Measurements from ENCODE around the gene FGF2.

FGF2 gene

DNA sequence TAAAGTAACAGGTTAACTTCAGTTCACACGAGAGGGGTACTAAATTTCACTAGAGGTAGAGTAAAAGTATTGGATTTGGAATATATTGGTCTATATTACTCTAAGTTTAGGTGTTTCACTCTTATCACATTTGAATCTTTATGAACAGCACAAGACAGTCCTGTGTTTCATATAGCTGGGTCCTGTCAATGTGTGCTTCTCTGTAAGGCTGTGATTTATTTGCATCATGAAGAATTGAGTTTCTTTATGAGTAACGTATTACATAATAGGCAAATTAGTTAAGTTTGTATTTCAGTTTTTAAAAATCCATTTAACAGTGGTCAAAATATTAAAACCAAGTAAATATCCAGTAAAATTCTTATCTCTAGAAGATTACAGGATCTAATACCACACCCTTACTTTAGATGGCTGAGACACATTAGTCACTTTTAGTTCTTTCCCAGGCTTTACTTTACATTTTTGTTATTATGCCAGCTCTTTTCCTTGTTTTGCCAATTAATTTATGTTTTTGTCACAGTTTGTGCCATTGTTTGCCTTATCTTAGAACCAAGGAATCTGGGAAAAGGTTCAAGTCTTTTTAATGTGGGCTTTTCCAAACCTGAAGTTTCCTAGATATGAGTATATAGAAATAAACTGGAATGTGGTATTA, 63.6 kb downstream of the FGF2 start:
- no peak for DNase-seq (ENCODE audit: low read depth)
- TF ChIP-seq, protein P1, sequence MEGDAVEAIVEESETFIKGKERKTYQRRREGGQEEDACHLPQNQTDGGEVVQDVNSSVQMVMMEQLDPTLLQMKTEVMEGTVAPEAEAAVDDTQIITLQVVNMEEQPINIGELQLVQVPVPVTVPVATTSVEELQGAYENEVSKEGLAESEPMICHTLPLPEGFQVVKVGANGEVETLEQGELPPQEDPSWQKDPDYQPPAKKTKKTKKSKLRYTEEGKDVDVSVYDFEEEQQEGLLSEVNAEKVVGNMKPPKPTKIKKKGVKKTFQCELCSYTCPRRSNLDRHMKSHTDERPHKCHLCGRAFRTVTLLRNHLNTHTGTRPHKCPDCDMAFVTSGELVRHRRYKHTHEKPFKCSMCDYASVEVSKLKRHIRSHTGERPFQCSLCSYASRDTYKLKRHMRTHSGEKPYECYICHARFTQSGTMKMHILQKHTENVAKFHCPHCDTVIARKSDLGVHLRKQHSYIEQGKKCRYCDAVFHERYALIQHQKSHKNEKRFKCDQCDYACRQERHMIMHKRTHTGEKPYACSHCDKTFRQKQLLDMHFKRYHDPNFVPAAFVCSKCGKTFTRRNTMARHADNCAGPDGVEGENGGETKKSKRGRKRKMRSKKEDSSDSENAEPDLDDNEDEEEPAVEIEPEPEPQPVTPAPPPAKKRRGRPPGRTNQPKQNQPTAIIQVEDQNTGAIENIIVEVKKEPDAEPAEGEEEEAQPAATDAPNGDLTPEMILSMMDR (conservative IDR thresholded peaks at IDR 0.05; ENCODE audit: low read depth, low read length) = no peak
- no peak overlapping the region for H3K4me3 ChIP-seq (ENCODE audit: low read depth, low read length)

GRCh38 chr4:122894827-122895226, 68.2 kb downstream of the FGF2 start:
- H3K4me3 ChIP-seq (ENCODE audit: low read depth, low read length) = no peak overlapping the region
- peak; percentile 58 for DNase-seq (ENCODE audit: low read depth)
- TF ChIP-seq, protein P1 (conservative IDR thresholded peaks at IDR 0.05; ENCODE audit: low read depth, low read length) = peak; percentile 22

DNA sequence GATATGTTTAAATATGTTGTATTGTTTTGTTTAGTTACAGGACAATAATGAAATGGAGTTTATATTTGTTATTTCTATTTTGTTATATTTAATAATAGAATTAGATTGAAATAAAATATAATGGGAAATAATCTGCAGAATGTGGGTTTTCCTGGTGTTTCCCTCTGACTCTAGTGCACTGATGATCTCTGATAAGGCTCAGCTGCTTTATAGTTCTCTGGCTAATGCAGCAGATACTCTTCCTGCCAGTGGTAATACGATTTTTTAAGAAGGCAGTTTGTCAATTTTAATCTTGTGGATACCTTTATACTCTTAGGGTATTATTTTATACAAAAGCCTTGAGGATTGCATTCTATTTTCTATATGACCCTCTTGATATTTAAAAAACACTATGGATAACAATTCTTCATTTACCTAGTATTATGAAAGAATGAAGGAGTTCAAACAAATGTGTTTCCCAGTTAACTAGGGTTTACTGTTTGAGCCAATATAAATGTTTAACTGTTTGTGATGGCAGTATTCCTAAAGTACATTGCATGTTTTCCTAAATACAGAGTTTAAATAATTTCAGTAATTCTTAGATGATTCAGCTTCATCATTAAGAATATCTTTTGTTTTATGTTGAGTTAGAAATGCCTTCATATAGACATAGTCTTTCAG, 68.8 kb downstream of the FGF2 start:
- TF ChIP-seq, protein P1 (conservative IDR thresholded peaks at IDR 0.05; ENCODE audit: low read depth, low read length) = no peak
- H3K4me3 ChIP-seq (ENCODE audit: low read depth, low read length) = no peak overlapping the region
- DNase-seq (ENCODE audit: low read depth) = no peak

DNA sequence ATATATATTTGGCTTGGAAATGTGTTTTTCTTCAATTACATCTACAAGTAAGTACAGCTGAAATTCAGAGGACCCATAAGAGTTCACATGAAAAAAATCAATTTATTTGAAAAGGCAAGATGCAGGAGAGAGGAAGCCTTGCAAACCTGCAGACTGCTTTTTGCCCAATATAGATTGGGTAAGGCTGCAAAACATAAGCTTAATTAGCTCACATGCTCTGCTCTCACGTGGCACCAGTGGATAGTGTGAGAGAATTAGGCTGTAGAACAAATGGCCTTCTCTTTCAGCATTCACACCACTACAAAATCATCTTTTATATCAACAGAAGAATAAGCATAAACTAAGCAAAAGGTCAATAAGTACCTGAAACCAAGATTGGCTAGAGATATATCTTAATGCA, 69.6 kb downstream of the FGF2 start:
- no peak overlapping the region for H3K4me3 ChIP-seq (ENCODE audit: low read depth, low read length)
- TF ChIP-seq, protein P1 (conservative IDR thresholded peaks at IDR 0.05; ENCODE audit: low read depth, low read length) = no peak
- no peak for DNase-seq (ENCODE audit: low read depth)

GRCh38 chr4:122898370-122899150, 71.9 kb downstream of the FGF2 start:
- no peak overlapping the region for H3K4me3 ChIP-seq (ENCODE audit: low read depth, low read length)
- peak; percentile 87 for DNase-seq (ENCODE audit: low read depth)
- TF ChIP-seq, protein P1 (conservative IDR thresholded peaks at IDR 0.05; ENCODE audit: low read depth, low read length) = no peak

- TF ChIP-seq, protein P1 (conservative IDR thresholded peaks at IDR 0.05; ENCODE audit: low read depth, low read length) = no peak
- no peak for DNase-seq (ENCODE audit: low read depth)
- H3K4me3 ChIP-seq (ENCODE audit: low read depth, low read length) = no peak overlapping the region
Measured at GRCh38 chr4:122899682-122900081, 73.1 kb downstream of the FGF2 start.

Measured in choroid plexus epithelial cell (primary cell).